Anterior cingulate cortex (tissue), 58 donors: ENCODE results near the gene PACSIN1.

Experiments
- DNase-seq, 58 donors: peaks; one replicate each; lab custom pipeline; 2025; lab: John Stamatoyannopoulos, UW

The PACSIN1 gene

GRCh38 chr6:34556031-34556471 is 90.2 kb downstream of the PACSIN1 start, which contains the start of gene SPDEF:
Gene SPDEF, minus strand, starts transcription at chr6:34556329. Its CDS starts 11,874 bp downstream, at chr6:34544455.
- no peak for DNase-seq

- no peak for DNase-seq
These were observed 90.6 kb downstream of the PACSIN1 start for GRCh38 chr6:34556493-34556892.

GRCh38 chr6:34557228-34557627 is 91.4 kb downstream of the PACSIN1 start:
- DNase-seq: no peak

- no peak for DNase-seq
These were observed 92.4 kb downstream of the PACSIN1 start for GRCh38 chr6:34558172-34558714.

- no peak for DNase-seq
These were observed 93.9 kb downstream of the PACSIN1 start for GRCh38 chr6:34559651-34560365.

GRCh38 chr6:34560366-34561226 is 94.7 kb downstream of the PACSIN1 start:
- DNase-seq: peak in 1 of 58 donors; percentile 45

- no peak for DNase-seq
These were observed 95.3 kb downstream of the PACSIN1 start for GRCh38 chr6:34561227-34561530.

- no peak for DNase-seq
These were observed 96.5 kb downstream of the PACSIN1 start for GRCh38 chr6:34562350-34562749.

- DNase-seq: no peak
These were observed 97.1 kb downstream of the PACSIN1 start for GRCh38 chr6:34562861-34563512.

GRCh38 chr6:34563513-34563870 is 97.6 kb downstream of the PACSIN1 start:
- no peak for DNase-seq

- DNase-seq: no peak
These were observed 98.3 kb downstream of the PACSIN1 start for GRCh38 chr6:34564181-34564580.

GRCh38 chr6:34565722-34566137 is 99.9 kb downstream of the PACSIN1 start:
- no peak for DNase-seq

- DNase-seq: no peak
These were observed 101.1 kb downstream of the PACSIN1 start for GRCh38 chr6:34566830-34567546.

GRCh38 chr6:34568341-34569201 is 102.7 kb downstream of the PACSIN1 start:
- no peak for DNase-seq

GRCh38 chr6:34569361-34569973 is 103.6 kb downstream of the PACSIN1 start:
- no peak for DNase-seq

- DNase-seq: no peak
These were observed 104.4 kb downstream of the PACSIN1 start for GRCh38 chr6:34570066-34570833.

- DNase-seq: no peak
These were observed 105.5 kb downstream of the PACSIN1 start for GRCh38 chr6:34571388-34571787.

- no peak for DNase-seq
These were observed 106.1 kb downstream of the PACSIN1 start for GRCh38 chr6:34572021-34572420.
